Stimulated activated CD8-positive, alpha-beta memory T cell treated with anti-CD3 and anti-CD28 coated beads, Interleukin-4, amount 100 ng/mL, for 24 hours (primary cell): ENCODE results near the gene KRTAP5-8.
"Not testable (repeated sequence)": the region's sequence is repeated elsewhere in the genome, so short reads cannot be mapped to it uniquely, and the experiment has no call there.

Experiments used
- DNase-seq: peaks from one replicate; pipeline ENCODE4 v3.0.0-alpha.2; 2020; ENCODE audit warnings: low read depth

The KRTAP5-8 gene

DNA sequence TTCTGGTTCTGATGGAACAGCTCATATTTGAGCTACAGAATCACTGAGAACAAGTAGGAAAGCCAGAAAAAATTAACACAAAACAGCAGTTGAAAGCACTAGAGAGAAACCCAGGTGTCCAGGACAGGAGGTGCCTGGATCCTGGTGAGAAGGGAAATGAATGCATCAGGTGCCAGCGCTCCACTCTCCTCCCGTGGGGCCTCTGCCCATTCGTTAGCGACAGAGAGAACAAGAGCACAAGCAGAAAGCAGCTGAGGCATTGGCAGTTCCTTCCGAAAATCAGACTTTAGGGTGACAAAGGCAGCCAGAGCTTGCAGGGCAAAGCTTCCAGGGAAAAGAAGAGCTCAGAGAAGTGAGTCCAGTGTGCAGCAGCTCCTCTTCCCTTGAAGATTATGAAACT, 30.7 kb upstream of the KRTAP5-8 start:
- DNase-seq: no peak

DNA sequence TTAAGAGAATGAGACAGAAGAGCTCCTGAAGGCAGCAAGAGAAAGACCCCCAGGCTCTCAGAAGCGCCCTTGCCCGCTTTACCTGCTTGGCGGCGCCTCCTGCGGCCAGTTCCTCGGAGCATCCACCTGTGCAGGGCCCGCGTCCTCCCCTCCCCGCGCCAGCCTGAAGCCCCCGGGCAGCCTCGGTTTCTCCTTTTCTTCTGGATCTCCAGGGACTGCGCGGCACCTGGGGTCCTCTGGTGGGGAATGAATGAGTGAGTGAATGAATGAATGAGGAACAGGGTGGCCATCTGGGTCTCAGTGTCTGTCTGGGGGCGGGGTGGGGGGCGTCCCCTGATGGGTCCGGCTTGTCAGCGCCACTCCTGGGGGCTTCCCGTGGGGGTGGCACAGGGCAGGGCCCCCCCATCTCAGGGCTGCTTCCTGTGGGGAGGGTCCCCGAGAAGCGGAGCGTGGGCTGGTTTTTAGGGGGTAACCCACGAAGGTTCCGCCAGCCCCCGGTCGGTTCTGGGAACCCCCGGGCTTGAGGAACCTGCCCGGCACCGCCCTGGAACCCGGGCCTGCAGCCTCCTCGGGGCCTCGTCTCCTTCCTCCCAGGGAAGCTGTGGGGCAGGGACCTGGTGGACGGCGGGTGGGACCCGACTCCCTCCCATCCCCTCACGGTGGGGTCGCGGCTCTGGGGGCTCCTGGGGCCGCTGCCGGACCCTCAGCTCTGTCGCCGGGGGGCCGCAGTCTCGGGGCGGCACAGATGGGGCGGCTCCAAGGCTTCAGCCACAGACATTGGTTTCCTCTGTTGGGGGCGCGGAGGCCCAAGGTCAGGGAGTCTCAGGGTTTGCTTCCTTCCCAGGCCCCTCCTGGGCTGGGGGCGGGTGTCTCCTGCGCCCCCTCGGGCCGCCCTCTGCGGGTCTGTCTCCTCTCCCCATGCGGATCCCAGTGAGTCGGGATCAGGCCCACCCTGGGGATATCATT, 19.0 kb upstream of the KRTAP5-8 start:
- DNase-seq: no peak

DNA sequence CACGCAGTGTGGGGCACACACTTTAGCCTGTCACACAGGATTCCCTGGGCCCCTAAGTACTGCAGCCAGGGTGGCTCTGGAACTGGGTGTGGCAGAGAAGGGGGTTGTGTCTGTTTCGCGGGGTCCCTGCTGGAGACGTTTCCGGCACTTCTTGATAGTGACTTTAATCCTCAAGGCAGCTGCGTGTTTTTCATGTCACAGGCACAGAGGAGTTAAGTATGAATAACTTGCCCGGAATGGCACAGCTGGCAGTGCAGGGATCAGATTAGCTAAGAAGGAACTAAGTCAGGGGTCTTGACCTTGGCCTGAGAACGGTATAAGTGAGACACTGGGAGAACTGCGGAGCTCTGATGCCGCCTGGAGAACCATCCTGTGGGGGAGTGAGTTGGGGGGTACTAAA, 18.3 kb upstream of the KRTAP5-8 start:
- DNase-seq: no peak

DNA sequence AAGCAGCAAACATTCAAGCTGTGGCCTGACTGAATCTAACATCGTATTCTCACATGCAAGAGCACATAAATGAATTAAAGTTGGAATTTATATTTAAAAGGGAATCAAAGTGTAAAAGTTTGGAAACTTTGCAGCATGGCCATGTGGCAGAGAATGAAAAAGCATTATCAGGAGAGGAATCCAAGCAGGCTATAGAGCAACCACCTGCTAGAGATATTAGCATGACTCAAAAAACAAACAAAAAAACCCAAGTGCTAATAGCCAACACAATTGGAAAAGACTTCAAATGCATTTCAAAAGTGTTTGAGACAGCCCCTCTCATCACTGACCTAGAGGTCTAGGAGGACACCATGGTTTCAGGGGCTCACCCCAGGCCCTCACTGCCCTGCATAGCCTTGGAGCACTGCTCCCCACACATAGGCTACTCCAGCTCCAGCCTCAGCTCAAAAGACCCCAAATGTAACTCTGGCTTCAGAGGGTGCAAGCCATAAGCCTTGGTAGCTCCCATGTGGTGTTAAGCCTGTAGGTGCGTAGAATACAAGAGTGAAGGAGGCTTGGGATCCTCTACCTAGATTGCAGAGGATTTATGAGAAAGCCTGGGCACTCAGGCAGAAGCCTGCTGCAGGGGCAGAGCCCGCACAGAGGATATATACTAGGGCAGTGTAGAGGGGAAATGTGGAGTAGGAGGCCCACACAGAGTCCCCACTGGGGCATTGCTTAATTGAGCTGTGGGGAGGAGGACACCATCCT, 12.5 kb upstream of the KRTAP5-8 start:
- no peak for DNase-seq

DNA sequence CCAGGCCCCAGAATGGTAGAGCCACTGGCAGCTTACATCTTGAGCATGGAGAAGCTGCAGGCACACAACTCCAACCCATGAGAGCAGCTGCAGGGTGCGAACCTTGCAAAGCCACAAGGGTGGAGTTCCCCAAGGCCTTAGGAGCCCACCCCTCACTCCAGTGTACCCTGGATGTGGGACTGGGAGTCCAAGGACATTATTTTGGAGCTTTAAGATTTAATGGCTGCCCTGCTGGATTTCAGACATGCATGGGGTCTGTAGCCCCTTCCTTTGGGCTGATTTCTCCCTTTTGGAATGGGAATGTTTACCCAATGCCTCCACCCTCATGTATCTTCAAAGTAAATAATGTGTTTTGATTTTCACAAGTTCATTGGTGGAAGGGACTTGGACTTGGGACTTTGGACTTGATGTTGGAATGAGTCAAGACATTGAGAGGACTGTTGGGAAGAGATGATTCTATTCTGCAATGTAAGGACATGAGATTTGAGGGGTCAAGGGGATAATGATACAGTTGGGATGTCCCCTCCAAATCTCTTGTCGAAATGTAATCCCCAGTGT, 11.8 kb upstream of the KRTAP5-8 start:
- DNase-seq: no peak

DNA sequence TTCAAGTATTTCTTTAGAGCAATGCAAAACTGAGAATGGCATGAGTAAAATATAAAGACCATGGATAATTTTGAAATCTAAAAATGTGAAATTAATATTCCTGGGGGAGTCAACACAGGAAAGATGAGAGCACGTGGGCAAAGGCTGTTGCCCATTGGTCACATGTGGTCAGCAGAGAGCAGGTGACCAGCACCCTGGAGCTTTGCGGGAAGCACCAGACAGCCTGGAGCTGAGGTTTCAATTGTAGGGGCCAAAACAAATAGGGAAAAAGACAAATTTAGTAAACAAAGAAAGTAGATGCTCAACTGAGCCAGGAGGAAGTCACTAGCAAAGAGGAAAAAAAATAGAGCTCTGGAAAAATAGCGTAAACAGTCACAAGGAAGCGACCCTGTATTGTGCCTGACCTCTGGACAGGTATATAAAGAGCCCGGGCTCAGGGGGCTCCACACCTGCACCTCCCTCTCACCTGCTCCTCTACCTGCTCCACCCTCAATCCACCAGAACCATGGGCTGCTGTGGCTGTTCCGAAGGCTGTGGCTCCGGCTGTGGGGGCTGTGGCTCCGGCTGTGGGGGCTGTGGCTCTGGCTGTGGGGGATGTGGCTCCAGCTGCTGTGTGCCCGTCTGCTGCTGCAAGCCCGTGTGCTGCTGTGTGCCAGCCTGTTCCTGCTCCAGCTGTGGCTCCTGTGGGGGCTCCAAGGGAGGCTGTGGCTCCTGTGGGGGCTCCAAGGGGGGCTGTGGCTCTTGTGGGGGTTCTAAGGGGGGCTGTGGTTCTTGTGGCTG, 10.8 kb upstream of the KRTAP5-8 start, which contains the start of gene KRTAP5-7:
Gene KRTAP5-7 (plus strand): TSS at position 472 of the 780 bp plus-strand sequence. CDS start 34 bp downstream, at position 506.
- not testable (repeated sequence) for DNase-seq

DNA sequence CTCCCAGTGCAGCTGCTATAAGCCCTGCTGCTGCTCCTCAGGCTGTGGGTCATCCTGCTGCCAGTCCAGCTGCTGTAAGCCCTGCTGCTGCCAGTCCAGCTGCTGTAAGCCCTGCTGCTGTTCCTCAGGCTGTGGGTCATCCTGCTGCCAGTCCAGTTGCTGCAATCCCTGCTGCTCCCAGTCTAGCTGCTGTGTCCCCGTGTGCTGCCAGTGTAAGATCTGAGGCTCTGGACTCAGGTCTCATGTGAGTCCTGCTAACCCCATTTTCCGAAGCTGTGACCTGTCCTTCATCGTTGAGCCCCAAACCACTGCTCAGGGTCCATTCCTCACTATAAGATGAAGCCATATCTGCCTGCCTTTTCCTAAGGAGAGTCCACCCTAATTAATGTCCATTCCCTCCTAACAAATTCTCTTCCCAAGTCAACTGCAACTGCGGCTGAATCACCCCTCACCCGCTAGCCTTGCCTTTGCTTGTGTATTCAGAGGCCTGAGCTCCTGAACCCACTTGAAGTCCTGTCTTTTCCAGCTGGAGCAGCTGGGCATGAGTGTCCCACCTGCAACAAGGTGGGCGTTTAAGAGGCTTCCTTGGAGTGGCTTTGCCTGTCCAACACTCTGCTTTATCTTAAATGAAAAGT, 10.1 kb upstream of the KRTAP5-8 start:
- no peak for DNase-seq

DNA sequence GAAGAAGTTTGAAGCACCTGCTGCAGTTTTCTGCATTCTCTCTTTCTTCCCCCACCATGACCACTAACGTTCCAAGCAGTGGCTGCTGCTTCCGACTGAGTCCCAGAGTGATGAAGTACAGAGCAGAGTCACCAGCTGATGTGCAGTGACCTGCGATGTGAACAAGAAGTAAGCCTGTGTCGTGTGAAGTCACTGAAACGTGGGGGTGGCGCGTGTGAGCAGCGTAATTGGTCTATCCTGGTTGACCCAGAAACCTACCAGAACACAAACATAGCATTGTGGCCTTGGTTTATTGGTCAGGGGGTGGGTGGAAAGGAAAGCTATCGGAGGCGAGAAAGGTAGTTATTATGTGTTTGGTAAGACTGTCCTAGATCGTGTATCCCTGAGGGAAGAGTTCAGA, 7.2 kb upstream of the KRTAP5-8 start:
- no peak for DNase-seq

DNA sequence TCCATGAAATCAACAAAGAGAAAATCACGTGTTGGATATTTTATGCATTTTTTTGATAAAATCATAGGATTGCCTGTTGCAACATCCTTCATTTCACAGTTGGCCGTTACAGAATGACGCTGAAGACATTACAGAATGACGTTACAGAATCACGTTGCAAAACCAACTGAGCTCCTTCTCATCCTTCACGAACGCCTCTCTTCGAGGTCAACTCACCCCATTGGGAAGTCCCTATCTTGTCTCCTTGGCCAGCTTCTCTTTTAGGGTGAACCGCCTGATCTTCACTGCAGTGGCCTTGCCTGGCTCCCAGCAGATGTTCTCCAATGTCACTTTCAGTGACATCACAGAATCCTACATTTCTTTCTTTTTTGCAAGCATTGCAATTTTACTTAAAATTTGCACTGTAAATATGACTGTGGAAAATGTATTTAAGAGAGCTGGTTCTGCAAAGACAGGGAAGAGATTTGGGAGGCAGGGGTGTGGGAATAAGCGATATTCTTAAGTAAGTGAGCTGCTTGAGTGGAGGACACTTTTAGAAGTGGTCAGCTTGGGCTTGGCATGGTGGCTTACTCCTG, 5.7 kb upstream of the KRTAP5-8 start:
- DNase-seq: no peak

DNA sequence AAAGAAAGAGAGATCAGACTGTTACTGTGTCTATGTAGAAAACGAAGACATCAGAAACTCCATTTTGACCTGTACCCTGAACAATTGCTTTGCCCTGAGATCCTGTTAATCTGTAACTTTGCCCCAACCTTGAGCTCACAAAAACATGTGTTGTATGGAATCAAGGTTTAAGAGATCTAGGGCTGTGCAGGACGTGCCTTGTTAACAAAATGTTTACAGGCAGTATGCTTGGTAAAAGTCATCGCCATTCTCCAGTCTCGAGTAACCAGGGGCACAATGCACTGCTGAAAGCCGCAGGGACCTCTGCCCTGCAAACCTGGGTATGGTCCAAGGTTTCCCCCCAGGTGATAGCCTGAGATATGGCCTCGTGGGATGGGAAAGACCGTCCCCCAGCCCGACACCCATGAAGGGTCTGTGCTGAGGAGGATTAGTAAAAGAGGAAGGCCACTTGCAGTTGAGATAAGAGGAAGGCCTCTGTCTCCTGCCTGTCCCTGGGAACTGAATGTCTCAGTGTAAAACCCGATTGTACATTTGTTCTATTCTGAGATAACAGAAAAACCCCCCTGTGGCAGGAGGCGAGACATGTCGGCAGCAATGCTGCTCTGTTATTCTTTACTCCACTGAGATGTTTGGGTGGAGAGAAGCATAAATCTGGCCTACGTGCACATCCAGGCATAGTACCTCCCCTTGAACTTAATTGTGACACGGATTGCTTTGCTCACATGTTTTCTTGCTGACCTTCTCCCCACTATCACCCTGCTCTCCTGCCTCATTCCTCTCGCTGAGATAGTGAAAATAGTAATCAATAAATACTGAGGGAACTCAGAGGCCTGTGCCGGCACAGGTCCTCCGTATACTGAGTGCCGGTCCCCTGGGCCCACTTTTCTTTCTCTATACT, 2.9 kb upstream of the KRTAP5-8 start:
- not testable (repeated sequence) for DNase-seq

DNA sequence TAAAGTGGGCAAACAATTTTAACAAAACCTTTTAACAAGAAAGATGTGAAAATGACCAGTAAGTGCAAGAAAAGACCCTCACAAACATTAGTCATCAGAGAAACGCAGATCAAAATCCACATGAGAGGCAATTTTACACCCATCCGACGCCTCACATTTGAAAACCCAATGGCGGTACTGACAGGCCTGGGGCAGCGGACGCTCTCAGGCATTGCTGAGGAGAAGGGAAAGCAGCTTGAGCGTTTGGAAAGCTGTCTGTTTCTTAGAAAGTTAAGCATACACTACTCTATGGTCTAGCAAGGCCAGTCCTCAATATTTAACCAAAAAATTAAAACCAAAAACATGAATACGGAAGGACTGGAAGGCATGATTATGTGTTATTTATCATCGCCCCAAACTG, 2.0 kb upstream of the KRTAP5-8 start:
- DNase-seq: no peak

DNA sequence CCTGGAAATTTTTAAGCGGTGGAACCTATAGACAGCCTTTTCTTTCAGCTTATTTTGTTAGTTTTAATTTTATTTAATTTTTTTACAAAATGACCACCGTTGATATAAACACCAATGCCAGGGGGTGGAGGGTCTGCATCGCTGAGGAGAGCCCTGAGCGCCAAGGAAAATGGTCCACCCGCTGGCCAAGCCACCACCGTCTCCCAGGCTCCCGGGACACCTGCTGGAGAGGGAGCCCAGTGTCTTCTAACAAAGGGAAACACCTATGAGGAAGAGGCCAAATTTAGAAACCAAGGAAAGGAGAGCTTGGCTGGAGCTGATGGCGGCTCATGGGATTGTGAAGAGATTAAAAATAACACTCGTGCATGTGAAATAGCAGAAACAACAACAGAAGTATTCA, 288 bp upstream of the KRTAP5-8 start:
- no peak for DNase-seq

DNA sequence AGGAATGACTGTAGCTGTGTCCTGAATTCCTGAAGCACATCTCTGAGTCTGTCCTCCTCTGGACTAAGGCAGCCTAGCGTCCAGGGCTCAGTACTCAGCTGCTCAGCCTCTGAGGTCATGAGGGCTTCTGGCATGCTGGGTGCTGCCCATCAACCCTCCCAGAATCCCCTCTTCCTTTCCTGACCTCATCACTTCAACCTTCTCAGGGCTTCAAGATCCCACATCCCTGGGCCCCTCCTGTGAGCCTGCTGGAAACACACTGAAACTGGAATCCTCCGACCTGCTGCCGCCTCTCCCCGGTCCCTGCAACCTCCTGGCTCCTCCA, 803 bp downstream of the KRTAP5-8 start:
- no peak for DNase-seq

DNA sequence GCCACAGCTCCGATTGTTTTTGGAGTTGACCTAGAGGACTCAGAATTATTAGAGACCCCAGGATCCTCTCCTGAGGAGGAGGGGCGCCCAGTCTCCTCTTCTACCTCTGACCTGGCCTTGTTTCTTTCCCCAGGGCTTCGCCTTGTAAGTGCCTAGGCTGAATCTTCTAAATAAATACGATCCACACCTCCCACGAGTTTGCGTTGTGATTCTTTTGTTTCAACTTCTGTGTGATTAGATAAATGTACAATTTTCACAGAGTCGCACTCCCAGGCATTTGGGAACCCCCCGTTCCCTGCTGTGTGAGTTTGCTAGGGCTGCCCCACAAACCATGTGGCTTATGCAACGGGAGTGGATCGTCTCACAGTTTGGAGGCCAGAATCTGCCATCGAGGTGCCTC, 1.2 kb downstream of the KRTAP5-8 start:
- DNase-seq: no peak

DNA sequence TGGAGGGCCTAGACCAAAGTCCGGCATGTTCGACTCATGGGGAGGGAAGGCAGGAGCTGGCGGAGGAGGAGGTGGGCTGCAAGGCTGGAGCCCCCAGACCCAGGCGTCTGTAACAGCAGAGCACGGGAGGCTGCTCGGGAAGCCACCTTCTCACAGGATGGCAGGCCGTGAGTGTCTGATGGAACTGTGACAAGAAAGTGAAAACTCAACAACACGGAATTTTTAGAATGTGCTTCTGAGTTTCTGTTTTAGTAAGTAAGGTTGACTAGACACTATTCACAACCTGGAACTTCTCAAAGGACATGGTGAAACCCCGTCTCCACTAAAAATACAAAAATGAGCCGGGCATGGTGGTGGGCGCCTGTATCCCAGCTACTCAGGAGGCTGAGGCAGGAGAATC, 2.1 kb downstream of the KRTAP5-8 start:
- DNase-seq: not testable (repeated sequence)

DNA sequence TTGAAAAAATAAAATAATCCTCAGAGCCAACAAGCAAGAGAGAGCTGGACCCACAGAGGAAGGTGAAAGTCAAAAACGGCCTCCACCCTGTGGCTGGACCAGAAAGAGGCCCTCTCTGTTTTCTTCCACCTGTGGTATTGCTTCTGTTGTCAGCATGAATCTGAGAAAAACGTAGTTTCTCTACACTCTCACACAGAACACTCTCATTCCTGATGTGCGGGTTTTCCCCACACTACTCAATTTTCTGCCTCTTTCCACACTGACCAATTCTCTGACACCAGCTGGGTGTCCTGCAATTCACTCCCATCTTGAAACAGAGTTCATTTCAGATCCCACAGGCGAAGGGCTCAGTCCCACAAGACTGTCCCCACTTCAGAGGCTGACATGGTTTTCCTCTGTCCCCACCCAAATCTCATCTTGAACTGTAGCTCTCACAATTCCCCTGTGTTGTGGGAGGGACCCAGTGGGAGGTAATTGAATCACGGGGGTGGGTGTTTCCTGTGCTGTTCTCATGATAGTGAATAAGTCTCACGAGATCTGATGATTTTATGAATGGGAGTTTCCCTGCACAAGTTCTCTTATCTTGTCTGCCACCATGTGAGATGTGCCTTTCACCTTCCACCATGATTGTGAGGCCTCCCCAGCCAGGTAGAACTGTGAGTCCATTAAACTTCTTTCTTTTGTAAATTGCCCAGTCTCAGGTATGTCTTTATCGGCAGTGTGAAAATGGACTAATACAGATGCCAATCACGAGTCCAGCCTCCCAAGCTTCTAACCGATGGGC, 2.9 kb downstream of the KRTAP5-8 start:
- not testable (repeated sequence) for DNase-seq

DNA sequence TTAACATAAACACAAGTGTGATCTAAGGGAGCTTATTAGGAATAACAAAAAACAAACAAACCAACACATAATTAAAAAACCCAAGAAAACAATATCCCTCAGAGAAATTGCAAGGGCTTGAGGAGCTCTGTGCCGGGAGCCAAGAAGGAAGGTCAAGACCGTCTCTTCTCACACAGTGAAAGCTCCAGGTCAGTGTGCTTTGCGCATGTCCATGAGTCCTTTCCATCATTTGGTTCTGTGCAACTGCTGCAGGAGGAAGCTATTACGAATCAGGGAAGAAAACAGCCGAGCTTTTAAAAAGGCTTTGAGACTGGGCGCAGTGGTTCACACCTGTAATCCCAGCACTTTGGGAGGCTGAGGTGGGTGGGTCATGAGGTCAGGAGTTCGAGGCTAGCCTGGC, 4.6 kb downstream of the KRTAP5-8 start:
- DNase-seq: no peak

DNA sequence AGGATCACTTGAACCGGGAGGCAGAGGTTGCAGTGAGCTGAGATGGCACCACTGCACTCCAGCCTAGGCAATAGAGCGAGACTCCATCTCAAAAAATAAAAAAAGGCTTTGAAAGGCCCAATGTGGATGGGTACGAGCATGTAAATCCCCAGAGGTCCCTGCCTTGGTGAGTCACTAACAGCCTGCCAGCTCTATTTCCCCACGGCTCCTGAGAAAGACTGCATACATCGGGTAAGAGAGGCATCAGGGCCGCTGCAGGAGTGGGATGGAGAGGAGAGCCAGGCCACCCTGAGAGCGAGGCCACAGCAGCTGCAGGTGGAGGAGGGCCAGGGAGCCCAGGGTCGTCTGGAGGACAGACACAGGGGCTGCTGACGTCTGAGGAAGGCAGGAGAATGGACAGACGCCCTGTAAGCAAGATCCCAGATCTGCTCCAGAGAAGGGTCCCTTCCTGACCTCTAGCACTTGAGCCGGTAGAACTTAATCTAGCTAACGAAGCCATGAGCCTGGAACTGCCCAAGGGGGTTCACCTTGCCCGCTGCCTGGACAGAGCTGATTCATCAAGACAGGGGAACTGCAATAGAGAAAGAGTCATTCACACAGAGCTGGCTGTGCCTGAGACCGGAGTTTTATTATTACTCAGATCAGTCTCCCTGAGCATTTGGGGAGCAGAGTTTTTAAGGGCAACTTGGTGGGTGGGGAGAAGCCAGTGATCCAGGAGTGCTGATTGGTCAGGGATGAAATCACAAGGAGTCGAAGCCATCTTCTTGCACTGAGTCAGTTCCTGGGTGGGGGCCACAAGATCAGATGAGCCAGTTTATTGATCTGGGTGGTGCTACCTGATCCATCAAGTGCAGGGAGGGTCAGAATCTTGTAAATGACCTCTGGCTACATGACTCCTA, 5.3 kb downstream of the KRTAP5-8 start:
- DNase-seq: no peak
